Neural progenitor cell (in vitro differentiated cells): ENCODE data around the gene RPL14. TPM values are rescaled to one million over a fixed set of nuclear protein-coding genes. Genes with fewer than 3 reads are reported as not detected.

ENCODE experiments used
- DNase-seq: peaks from one replicate; pipeline ENCODE4 v3.0.0-alpha.2; 2016; ENCODE audit warnings: low spot score
- H2AFZ ChIP-seq: fragments of 200-600 bp; sonication (generic); replicated peaks from 2 replicates; pipeline ENCODE4 v1.6.1; 2016; ENCODE audit warnings: antibody characterized with exemption
- H3F3A ChIP-seq: fragments of 200-600 bp; sonication (generic); 2 replicates; pipeline ENCODE4 v1.6.1; 2016; ENCODE audit warnings: antibody characterized with exemption, low read depth
- H3K27ac ChIP-seq: fragments of 200-600 bp; sonication (generic); 2 replicates; pipeline ENCODE4 v1.5.1; 2016; ENCODE audit warnings: mild to moderate bottlenecking
- H3K27me3 ChIP-seq: fragments of 200-600 bp; sonication (generic); 2 replicates; pipeline ENCODE4 v1.6.1; 2016; ENCODE audit warnings: mild to moderate bottlenecking, moderate library complexity
- H3K36me3 ChIP-seq: fragments of 200-600 bp; sonication (generic); 2 replicates; pipeline ENCODE4 v1.5.1; 2016
- H3K4me1 ChIP-seq: fragments of 200-600 bp; sonication (generic); 2 replicates; pipeline ENCODE4 v1.6.1; 2016; ENCODE audit warnings: mixed run types
- H3K4me2 ChIP-seq: fragments of 200-600 bp; sonication (generic); 2 replicates; pipeline ENCODE4 v1.6.1; 2016
- H3K4me3 ChIP-seq: fragments of 200-600 bp; sonication (generic); 2 replicates; pipeline ENCODE4 v1.5.1; 2016
- H3K79me2 ChIP-seq: fragments of 200-600 bp; sonication (generic); 2 replicates; pipeline ENCODE4 v1.6.1; 2016; ENCODE audit warnings: low read depth
- H3K9ac ChIP-seq: fragments of 200-600 bp; sonication (generic); 2 replicates; pipeline ENCODE4 v1.6.1; 2016
- H3K9me3 ChIP-seq: fragments of 200-600 bp; sonication (generic); 2 replicates; pipeline ENCODE4 v1.5.1; 2016; ENCODE audit warnings: low read depth
- H4K20me1 ChIP-seq: fragments of 200-600 bp; sonication (generic); 2 replicates; pipeline ENCODE4 v1.6.1; 2016; ENCODE audit warnings: low read depth
- H3K27ac Mint-ChIP-seq: 3 replicates; pipeline ENCODE4 v1.8.0; 2021; ENCODE audit warnings: mixed read lengths
- H3K27me3 Mint-ChIP-seq: 2 replicates; pipeline ENCODE4 v1.8.0; 2022; ENCODE audit warnings: low read depth, mild to moderate bottlenecking, inconsistent platforms, moderate library complexity, mixed read lengths; ENCODE audit not compliant: insufficient read depth
- H3K36me3 Mint-ChIP-seq: 3 replicates; pipeline ENCODE4 v1.8.0; 2021; ENCODE audit warnings: mixed read lengths
- H3K4me1 Mint-ChIP-seq: 3 replicates; pipeline ENCODE4 v1.8.0; 2021; ENCODE audit warnings: mixed read lengths
- H3K4me3 Mint-ChIP-seq: 3 replicates; pipeline ENCODE4 v1.8.0; 2021; ENCODE audit warnings: mild to moderate bottlenecking, moderate library complexity, mixed read lengths
- H3K9me3 Mint-ChIP-seq: 3 replicates; pipeline ENCODE4 v1.8.0; 2020; ENCODE audit warnings: mixed read lengths
- CTCF ChIP-seq: fragments of 200-600 bp; sonication (generic); IDR thresholded peaks from 2 replicates; pipeline ENCODE4 v1.5.1; 2017; ENCODE audit warnings: antibody characterized with exemption, mild to moderate bottlenecking
- EZH2 ChIP-seq: fragments of 200-600 bp; sonication (generic); IDR thresholded peaks from 2 replicates; pipeline ENCODE4 v1.6.1; 2017; ENCODE audit warnings: antibody characterized with exemption, mild to moderate bottlenecking, moderate library complexity
- EZH2phosphoT487 ChIP-seq: fragments of 200-600 bp; sonication (generic); IDR thresholded peaks from 2 replicates; pipeline ENCODE4 v1.6.1; 2017; ENCODE audit warnings: antibody characterized with exemption
- total RNA-seq: library from RNA; depleted of rRNA; stranded (reverse); fragments of >200 nt; gene quantifications from 2 replicates; pipeline ENCODE4 v1.2.3, GENCODE V29; 2015; ENCODE audit warnings: low replicate concordance

RPL14 gene
- total RNA-seq, 1 donor from 2014 or later, result 948 TPM

GRCh38 chr3:40432793-40433192 lies 24.3 kb upstream of the RPL14 start:
- Histone ChIP-seq H3K9me3 (no peaks in the 10 kb centered on the region), H4K20me1 (no peaks in the 10 kb centered on the region), H3F3A (no peaks in the 10 kb centered on the region), H3K4me1 (no peaks in the 10 kb centered on the region), H2AFZ (no peak overlapping the region), H3K4me3 (no peak overlapping the region), H3K27me3 (no peaks in the 10 kb centered on the region), H3K27ac (no peak overlapping the region), H3K9ac (no peak overlapping the region), H3K4me2 (no peak overlapping the region), H3K36me3 (no peaks in the 10 kb centered on the region), H3K79me2 (no peaks in the 10 kb centered on the region)
- no peak for DNase-seq
- Mint-ChIP-seq H3K4me1 (no peaks in the 10 kb centered on the region), H3K27me3 (no peaks in the 10 kb centered on the region), H3K27ac (no peak overlapping the region), H3K9me3 (no peaks in the 10 kb centered on the region), H3K4me3 (no peak overlapping the region), H3K36me3 (no peaks in the 10 kb centered on the region)
- TF ChIP-seq EZH2 (no peak), EZH2phosphoT487 (no peak), CTCF (no peak)

DNA sequence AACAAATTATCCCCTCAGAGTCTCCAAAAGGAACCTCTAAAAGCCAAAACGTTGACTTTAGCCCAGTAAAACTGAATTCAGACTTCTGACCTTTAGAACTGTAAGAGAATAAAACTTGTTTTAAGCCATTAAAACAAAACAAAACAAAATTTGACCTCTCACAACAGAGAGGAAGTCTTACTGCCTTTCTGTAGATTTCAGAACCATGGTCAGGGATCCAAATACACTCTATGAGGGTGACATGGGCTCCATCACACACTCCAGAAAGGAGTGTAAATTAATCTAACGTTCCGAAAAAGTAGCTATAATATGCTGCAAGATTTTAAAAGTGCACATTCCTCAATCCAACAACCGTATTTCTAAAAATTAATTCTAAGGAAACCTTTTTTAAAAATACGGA lies 19.2 kb upstream of the RPL14 start:
- Mint-ChIP-seq H3K4me1 (no peaks in the 10 kb centered on the region), H3K4me3 (no peak overlapping the region), H3K36me3 (no peaks in the 10 kb centered on the region), H3K9me3 (no peaks in the 10 kb centered on the region), H3K27me3 (no peaks in the 10 kb centered on the region), H3K27ac (no peak overlapping the region)
- no peak overlapping the region for H3K4me3 ChIP-seq
- no peak overlapping the region for H3K9ac ChIP-seq
- no peak overlapping the region for H2AFZ ChIP-seq
- DNase-seq, result no peak
- TF ChIP-seq EZH2, result no peak
- no peak for TF ChIP-seq EZH2phosphoT487
- TF ChIP-seq CTCF, result no peak
- H3K79me2 ChIP-seq, result no peaks in the 10 kb centered on the region
- H3K4me2 ChIP-seq, result no peak overlapping the region
- H3K27me3 ChIP-seq, result no peaks in the 10 kb centered on the region
- H3K36me3 ChIP-seq, result no peaks in the 10 kb centered on the region
- H4K20me1 ChIP-seq, result no peaks in the 10 kb centered on the region
- no peaks in the 10 kb centered on the region for H3K4me1 ChIP-seq
- no peak overlapping the region for H3K27ac ChIP-seq
- H3F3A ChIP-seq, result no peaks in the 10 kb centered on the region
- no peaks in the 10 kb centered on the region for H3K9me3 ChIP-seq

DNA sequence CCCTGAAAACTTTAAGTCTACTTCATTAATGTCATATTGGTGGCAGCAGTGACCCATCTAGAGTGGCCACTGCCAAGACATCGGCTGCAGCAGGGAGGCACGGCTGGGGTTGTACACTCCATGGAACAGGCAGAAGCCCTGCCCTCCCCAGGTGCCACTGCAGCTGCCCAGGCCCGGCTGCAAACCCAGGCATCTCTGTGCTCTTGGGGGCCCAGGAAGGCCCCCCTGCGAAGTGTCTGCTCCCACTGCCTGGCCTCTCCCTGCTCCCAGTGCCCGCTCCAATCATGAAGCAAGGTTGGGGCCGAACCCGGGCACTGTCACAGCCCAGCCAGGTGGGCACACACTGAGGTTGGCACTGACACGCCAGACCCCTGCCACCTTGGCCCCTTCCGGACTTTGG lies 12.1 kb upstream of the RPL14 start:
- no peaks in the 10 kb centered on the region for H3K27me3 Mint-ChIP-seq
- Histone ChIP-seq H3K4me3 (no peak overlapping the region), H3K79me2 (no peaks in the 10 kb centered on the region), H3K27ac (no peak overlapping the region), H3K27me3 (no peaks in the 10 kb centered on the region), H3F3A (peaks cover 6% of the 10 kb centered on the region), H3K4me1 (peaks cover 8% of the 10 kb centered on the region), H3K9me3 (no peaks in the 10 kb centered on the region), H2AFZ (no peak overlapping the region), H4K20me1 (no peaks in the 10 kb centered on the region), H3K36me3 (no peaks in the 10 kb centered on the region), H3K4me2 (no peak overlapping the region), H3K9ac (no peak overlapping the region)
- peaks cover 2% of the 10 kb centered on the region for H3K4me1 Mint-ChIP-seq
- no peak overlapping the region for H3K4me3 Mint-ChIP-seq
- no peaks in the 10 kb centered on the region for H3K36me3 Mint-ChIP-seq
- no peak for DNase-seq
- TF ChIP-seq EZH2 (no peak), EZH2phosphoT487 (no peak), CTCF (no peak)
- H3K9me3 Mint-ChIP-seq, result no peaks in the 10 kb centered on the region
- H3K27ac Mint-ChIP-seq, result no peak overlapping the region

- DNase-seq, result no peak
- Histone ChIP-seq H3K27me3 (no peaks in the 10 kb centered on the region), H3K79me2 (no peaks in the 10 kb centered on the region), H3F3A (peaks cover 6% of the 10 kb centered on the region), H3K9ac (no peak overlapping the region), H3K36me3 (no peaks in the 10 kb centered on the region), H3K4me1 (peaks cover 8% of the 10 kb centered on the region), H3K9me3 (no peaks in the 10 kb centered on the region), H4K20me1 (no peaks in the 10 kb centered on the region), H3K4me2 (no peak overlapping the region), H2AFZ (no peak overlapping the region), H3K4me3 (no peak overlapping the region), H3K27ac (no peak overlapping the region)
- Mint-ChIP-seq H3K9me3 (no peaks in the 10 kb centered on the region), H3K27me3 (no peaks in the 10 kb centered on the region), H3K4me3 (no peak overlapping the region), H3K4me1 (peaks cover 2% of the 10 kb centered on the region), H3K36me3 (no peaks in the 10 kb centered on the region), H3K27ac (no peak overlapping the region)
- TF ChIP-seq EZH2phosphoT487, result no peak
- no peak for TF ChIP-seq CTCF
- no peak for TF ChIP-seq EZH2
Observed at GRCh38 chr3:40445880-40446279, 11.3 kb upstream of the RPL14 start.
